Measurements from ENCODE around the gene PSMA7. TPM values are rescaled to one million over a fixed set of nuclear protein-coding genes. Genes with fewer than 3 reads are reported as not detected.

The PSMA7 gene
- polyA plus RNA-seq, 1 of the 3 experiments (the other 2 are of a cell fraction): 801 TPM

- Histone ChIP-seq H3F3A (replicated peaks; ENCODE audit: insufficient read depth) (peaks cover 29% of the 10 kb centered on the region), H3K9me2 (no peaks in the 10 kb centered on the region), H3K36me3 (replicated peaks in 1 of 2; ENCODE audit: control insufficient read depth in 1 of 2, insufficient read depth in 2 of 2, low read length in 1 of 2) (peaks cover 8 to 15% of the 10 kb centered on the region in 2 experiments), H2AFZ (ENCODE audit: low read depth) (peak overlapping the region; percentile 48; the same call in 1 of the 2 replicates), H3K79me2 (ENCODE audit: insufficient read depth) (peaks cover 61% of the 10 kb centered on the region), H3K27ac (ENCODE audit: low read depth in 2 of 2, low read length in 1 of 2) (peak overlapping the region; percentile 78 to 82), H3K4me3 (ENCODE audit: low read depth in 2 of 2, low read length in 1 of 2) (peak overlapping the region; percentile 92 to 98), H4K20me1 (ENCODE audit: insufficient read depth) (peaks cover 5% of the 10 kb centered on the region), H3K9ac (peak overlapping the region; percentile 97), H3K27me3 (ENCODE audit: insufficient read depth) (no peaks in the 10 kb centered on the region), H3K4me2 (peak overlapping the region; percentile 89), H3K9me3 (no peaks in the 10 kb centered on the region), H3K4me1 (ENCODE audit: control insufficient read depth in 1 of 2, insufficient read depth in 2 of 2, low read depth in 1 of 2, low read length in 1 of 2) (peaks cover 6 to 11% of the 10 kb centered on the region in 2 experiments; a peak in 1 of 4 replicates)
- 25% methylated on average over 25 of the region's 25 CpGs for WGBS (ENCODE audit: low lambda C conversion rate)
- peak; percentile 59 for DNase-seq
- ChIA-PET POLR2A (no interaction called here), CTCF (no interaction called here)
- no peak for TF ChIP-seq MXI1 (IDR thresholded peaks at IDR 0.05; ENCODE audit: low read depth, low read length)
- TF ChIP-seq FOXJ3 (CRISPR knock-in tag; IDR thresholded peaks at IDR 0.05): no peak
- no peak for TF ChIP-seq EP300 (IDR thresholded peaks at IDR 0.05; ENCODE audit: borderline replicate concordance in 1 of 2, low read depth in 1 of 2, low read length in 1 of 2)
- no peak for TF ChIP-seq POLR2AphosphoS5 (IDR thresholded peaks at IDR 0.05; ENCODE audit: low read depth, low read length)
- TF ChIP-seq SMC3 (IDR thresholded peaks at IDR 0.05; ENCODE audit: low read depth, low read length): no peak
Observed at GRCh38 chr20:62183426-62184142, 40.4 kb upstream of the PSMA7 start.

GRCh38 chr20:62182469-62183425 lies 39.6 kb upstream of the PSMA7 start, which contains the start of gene MTG2:
Gene MTG2, plus strand, starts transcription at chr20:62183028. Its CDS starts 10,393 bp downstream, at chr20:62193421.
- peak; percentile 99 for DNase-seq
- Histone ChIP-seq H3K9me3 (no peaks in the 10 kb centered on the region), H4K20me1 (ENCODE audit: insufficient read depth) (peaks cover 5% of the 10 kb centered on the region; the same call in 1 of the 2 replicates), H3K9me2 (no peaks in the 10 kb centered on the region), H3K27me3 (ENCODE audit: insufficient read depth) (no peaks in the 10 kb centered on the region), H3K4me1 (ENCODE audit: control insufficient read depth in 1 of 2, insufficient read depth in 2 of 2, low read depth in 1 of 2, low read length in 1 of 2) (peaks cover 6 to 11% of the 10 kb centered on the region in 2 experiments; a peak in 1 of 4 replicates), H2AFZ (ENCODE audit: low read depth) (peak within 1 kb of the TSS; percentile 76), H3K4me2 (peak within 1 kb of the TSS; percentile 89), H3K4me3 (ENCODE audit: low read depth in 2 of 2, low read length in 1 of 2) (peak within 1 kb of the TSS; percentile 92 to 98), H3F3A (replicated peaks; ENCODE audit: insufficient read depth) (peaks cover 29% of the 10 kb centered on the region), H3K79me2 (ENCODE audit: insufficient read depth) (peaks cover 52% of the 10 kb centered on the region), H3K9ac (peak within 1 kb of the TSS; percentile 97), H3K36me3 (replicated peaks in 1 of 2; ENCODE audit: control insufficient read depth in 1 of 2, insufficient read depth in 2 of 2, low read length in 1 of 2) (peaks cover 7 to 15% of the 10 kb centered on the region in 2 experiments), H3K27ac (ENCODE audit: low read depth in 2 of 2, low read length in 1 of 2) (peak within 1 kb of the TSS; percentile 78 to 94)
- ChIA-PET CTCF (no interaction called here), POLR2A (no interaction called here)
- WGBS (ENCODE audit: low lambda C conversion rate): 2% methylated on average over 20 of the region's 96 CpGs
- TF ChIP-seq SIN3A (IDR thresholded peaks at IDR 0.05; ENCODE audit: borderline replicate concordance, low read depth, low read length) (peak; percentile 79; the same call in 1 of the 2 replicates), CHD2 (IDR thresholded peaks at IDR 0.05; ENCODE audit: low read length, partially characterized antibody) (peak; percentile 68), TCF12 (IDR thresholded peaks at IDR 0.05) (no peak), FOXM1 (IDR thresholded peaks at IDR 0.05; ENCODE audit: low read depth) (no peak; the same call in 1 of the 2 replicates), EP300 (IDR thresholded peaks at IDR 0.05; ENCODE audit: borderline replicate concordance in 1 of 2, low read depth in 1 of 2, low read length in 1 of 2) (peak in 1 of 2 experiments; percentile 10; a peak in 1 of 4 replicates), CTCF (IDR thresholded peaks at IDR 0.05) (no peak), FOXJ3 (CRISPR knock-in tag; IDR thresholded peaks at IDR 0.05) (peak; percentile 55; the same call in 1 of the 2 replicates), EZH2phosphoT487 (IDR thresholded peaks at IDR 0.05; ENCODE audit: borderline replicate concordance, low read depth) (no peak), IRF3 (IDR thresholded peaks at IDR 0.05; ENCODE audit: low read depth, low read length) (no peak), TEAD4 (IDR thresholded peaks at IDR 0.05; ENCODE audit: borderline replicate concordance, insufficient read depth) (no peak), REST (IDR thresholded peaks at IDR 0.05; ENCODE audit: low read depth, low read length) (peak; percentile 68)
